Lower leg skin (tissue), 4 donors: ENCODE data around the gene PHETA1. TPM values are rescaled to one million over a fixed set of nuclear protein-coding genes. Genes with fewer than 3 reads are reported as not detected.
"Not testable (repeated sequence)": the region's sequence is repeated elsewhere in the genome, so short reads cannot be mapped to it uniquely, and the experiment has no call there.

ENCODE experiments used
- DNase-seq, 2 donors: peaks; one replicate each; pipeline ENCODE4 v3.0.0-alpha.2; 2019; ENCODE audit warnings: low spot score in 2 of 2
- H3K4me3 ChIP-seq: fragments of 200-600 bp; sonication (generic); 2 replicates; pipeline ENCODE4 v1.5.1; 2017; ENCODE audit warnings: mild to moderate bottlenecking, low read depth; ENCODE audit not compliant: poor library complexity, severe bottlenecking
- CTCF ChIP-seq, 3 donors: fragments of 450-650 bp; IDR thresholded peaks; one replicate each; pipeline ENCODE4 v1.5.1; 2016; ENCODE audit warnings: antibody characterized with exemption in 3 of 3, mild to moderate bottlenecking in 3 of 3, moderate library complexity in 2 of 3
- POLR2A ChIP-seq, 2 donors: fragments of 450-650 bp; IDR thresholded peaks; one replicate each; pipeline ENCODE4 v1.6.1; 2016 to 2017; ENCODE audit warnings: antibody characterized with exemption in 2 of 2, mild to moderate bottlenecking in 1 of 2, moderate library complexity in 1 of 2
- WGBS, 2 donors: methylation state at CpG; one replicate each; pipeline ENCODE4 v1.1.5; 2018; 5-methylcytosine and 5-hydroxymethylcytosine counted together
- intact Hi-C: fragments of 100-400 bp; cut with DNase I; formaldehyde crosslinking; loops from one replicate; pipeline ENCODE4 v1.15.0; 2023; ENCODE audit warnings: low total_unique reads
- total RNA-seq, 4 donors: library from RNA; depleted of rRNA; stranded (reverse); fragments of >200 nt; gene quantifications; one replicate each; pipeline ENCODE4 v1.1.0, GENCODE V29; 2016

The PHETA1 gene
- total RNA-seq, 4 donors from 2014 or later: 18.6 to 37.3 (median 25.1) TPM

GRCh38 chr12:111343181-111343580, 25.7 kb downstream of the PHETA1 start:
- DNase-seq: no peak
- TF ChIP-seq POLR2A (IDR thresholded peaks at IDR 0.05) (no peak), CTCF (IDR thresholded peaks at IDR 0.05) (no peak)
- intact Hi-C loops: no loop called here
- WGBS, 2 donors: 72 to 73% methylated on average over 1 of the region's 1 CpG
- H3K4me3 ChIP-seq: no peak overlapping the region

- DNase-seq: no peak
- H3K4me3 ChIP-seq: no peak overlapping the region
- TF ChIP-seq POLR2A (IDR thresholded peaks at IDR 0.05) (no peak), CTCF (IDR thresholded peaks at IDR 0.05) (no peak)
- intact Hi-C loops: no loop called here
- 84 to 88% methylated on average over 8 of the region's 8 CpGs for WGBS, 2 donors
These were observed 26.5 kb downstream of the PHETA1 start for GRCh38 chr12:111342376-111342775.

GRCh38 chr12:111341426-111342065, 27.3 kb downstream of the PHETA1 start:
- H3K4me3 ChIP-seq: no peak overlapping the region
- WGBS, 2 donors: 79 to 85% methylated on average over 18 to 20 of the region's 20 CpGs
- intact Hi-C loops: no loop called here
- DNase-seq: no peak
- TF ChIP-seq CTCF (IDR thresholded peaks at IDR 0.05): no peak
- TF ChIP-seq POLR2A (IDR thresholded peaks at IDR 0.05): no peak

GRCh38 chr12:111340680-111341079, 28.2 kb downstream of the PHETA1 start:
- intact Hi-C loops, DNase-seq, H3K4me3 ChIP-seq: not testable (repeated sequence)
- 74 to 78% methylated on average over 8 of the region's 8 CpGs for WGBS, 2 donors

- TF ChIP-seq POLR2A (IDR thresholded peaks at IDR 0.05) (no peak), CTCF (IDR thresholded peaks at IDR 0.05) (no peak)
- WGBS, 2 donors: 86 to 100% methylated on average over 1 of the region's 1 CpG
- intact Hi-C loops: no loop called here
- no peak overlapping the region for H3K4me3 ChIP-seq
- DNase-seq: no peak
These were observed 28.7 kb downstream of the PHETA1 start for GRCh38 chr12:111340231-111340630.

- 82 to 89% methylated on average over 7 of the region's 7 CpGs for WGBS, 2 donors
- intact Hi-C loops: no loop called here
- TF ChIP-seq CTCF (IDR thresholded peaks at IDR 0.05) (no peak), POLR2A (IDR thresholded peaks at IDR 0.05) (no peak)
- H3K4me3 ChIP-seq: no peak overlapping the region
- no peak for DNase-seq
These were observed 29.5 kb downstream of the PHETA1 start for GRCh38 chr12:111339321-111339938.
